ENCODE measurements around the gene ZNF813. TPM values are rescaled to one million over a fixed set of nuclear protein-coding genes. Genes with fewer than 3 reads are reported as not detected.
"Not testable (repeated sequence)": the region's sequence is repeated elsewhere in the genome, so short reads cannot be mapped to it uniquely, and the experiment has no call there.

The ZNF813 gene
- total RNA-seq, result 1 to 10 TPM; 5.6 to 6.6 TPM
- polyA plus RNA-seq, result 4.7 TPM

GRCh38 chr19:53467485-53468262 lies at the start of gene ZNF813:
TSS of gene ZNF813 (plus strand) at chr19:53467733. CDS start at chr19:53483823, 16,090 bp downstream.
- no peaks in the 10 kb centered on the region for H3K4me1 ChIP-seq (ENCODE audit: insufficient read depth, low read length)
- H3K9me3 Mint-ChIP-seq, result peaks cover 9 to 50% (median 16%) of the 10 kb centered on the region in 5 donors
- H3K27me3 ChIP-seq (ENCODE audit: insufficient read depth, low read length, poor library complexity, severe bottlenecking), result no peaks in the 10 kb centered on the region
- peak within 1 kb of the TSS; percentile 77 for H3K4me3 ChIP-seq (ENCODE audit: low read length)
- H3K4me3 Mint-ChIP-seq, result peak within 1 kb of the TSS; percentile 89 to 98 (median 93)
- H3K4me1 Mint-ChIP-seq, result peaks cover 28 to 43% (median 36%) of the 10 kb centered on the region in 3 donors
- H3K36me3 ChIP-seq (ENCODE audit: insufficient read depth, low read length), result no peaks in the 10 kb centered on the region
- peak within 1 kb of the TSS; percentile 88 to 97 (median 90) for H3K27ac Mint-ChIP-seq
- CTCF ChIA-PET, result no interaction called here
- peak within 1 kb of the TSS; percentile 69 for H3K27ac ChIP-seq (ENCODE audit: low read depth, low read length)
- peak; percentile 89 to 96 (median 94) for DNase-seq
- H3K9me3 ChIP-seq (ENCODE audit: low read length), result no peaks in the 10 kb centered on the region
- peaks cover 5 to 39% (median 20%) of the 10 kb centered on the region in 3 donors for H3K36me3 Mint-ChIP-seq
- POLR2A ChIA-PET, result no interaction called here
- H3K27me3 Mint-ChIP-seq, result peaks cover 6 to 16% of the 10 kb centered on the region in 2 donors

GRCh38 chr19:53420520-53421315 lies 46.8 kb upstream of the ZNF813 start:
- H3K4me1 Mint-ChIP-seq; H3K4me3 ChIP-seq (ENCODE audit: low read length); H3K27ac ChIP-seq (ENCODE audit: low read depth, low read length); H3K36me3 ChIP-seq (ENCODE audit: insufficient read depth, low read length); DNase-seq; POLR2A ChIA-PET; H3K9me3 ChIP-seq (ENCODE audit: low read length); H3K4me3 Mint-ChIP-seq; H3K27me3 ChIP-seq (ENCODE audit: insufficient read depth, low read length, poor library complexity, severe bottlenecking); H3K4me1 ChIP-seq (ENCODE audit: insufficient read depth, low read length); H3K27ac Mint-ChIP-seq; CTCF ChIA-PET; H3K27me3 Mint-ChIP-seq: not testable (repeated sequence)
- Mint-ChIP-seq H3K36me3 (peaks cover 4 to 18% (median 5%) of the 10 kb centered on the region in 3 donors), H3K9me3 (peaks cover 13 to 45% (median 24%) of the 10 kb centered on the region in 5 donors)

GRCh38 chr19:53422551-53422950 lies 45.0 kb upstream of the ZNF813 start:
- H3K4me1 Mint-ChIP-seq, result peaks cover 0 to 3% (median 0%) of the 10 kb centered on the region in 3 donors
- H3K27me3 Mint-ChIP-seq, result no peaks in the 10 kb centered on the region
- Histone ChIP-seq H3K36me3 (ENCODE audit: insufficient read depth, low read length) (no peaks in the 10 kb centered on the region), H3K27me3 (ENCODE audit: insufficient read depth, low read length, poor library complexity, severe bottlenecking) (no peaks in the 10 kb centered on the region), H3K9me3 (ENCODE audit: low read length) (no peaks in the 10 kb centered on the region), H3K4me1 (ENCODE audit: insufficient read depth, low read length) (no peaks in the 10 kb centered on the region), H3K27ac (ENCODE audit: low read depth, low read length) (no peak overlapping the region), H3K4me3 (ENCODE audit: low read length) (no peak overlapping the region)
- no peak for DNase-seq
- no peak overlapping the region for H3K27ac Mint-ChIP-seq
- peaks cover 0 to 11% (median 0%) of the 10 kb centered on the region in 3 donors for H3K36me3 Mint-ChIP-seq
- no peak overlapping the region for H3K4me3 Mint-ChIP-seq
- POLR2A ChIA-PET, result no interaction called here
- peaks cover 3 to 29% (median 15%) of the 10 kb centered on the region in 5 donors for H3K9me3 Mint-ChIP-seq
- CTCF ChIA-PET, result no interaction called here

GRCh38 chr19:53423074-53423473 lies 44.5 kb upstream of the ZNF813 start:
- POLR2A ChIA-PET; H3K27me3 ChIP-seq (ENCODE audit: insufficient read depth, low read length, poor library complexity, severe bottlenecking); H3K9me3 ChIP-seq (ENCODE audit: low read length); DNase-seq; H3K27me3 Mint-ChIP-seq; H3K4me1 Mint-ChIP-seq; H3K36me3 Mint-ChIP-seq; H3K4me1 ChIP-seq (ENCODE audit: insufficient read depth, low read length); H3K4me3 Mint-ChIP-seq; H3K27ac Mint-ChIP-seq; H3K27ac ChIP-seq (ENCODE audit: low read depth, low read length); H3K4me3 ChIP-seq (ENCODE audit: low read length); H3K36me3 ChIP-seq (ENCODE audit: insufficient read depth, low read length); CTCF ChIA-PET: not testable (repeated sequence)
- H3K9me3 Mint-ChIP-seq, result peaks cover 2 to 25% (median 11%) of the 10 kb centered on the region in 5 donors

- H3K27me3 ChIP-seq (ENCODE audit: insufficient read depth, low read length, poor library complexity, severe bottlenecking); H3K4me3 Mint-ChIP-seq; POLR2A ChIA-PET; H3K4me3 ChIP-seq (ENCODE audit: low read length); DNase-seq; H3K4me1 Mint-ChIP-seq; H3K27me3 Mint-ChIP-seq; H3K27ac Mint-ChIP-seq; H3K36me3 Mint-ChIP-seq; H3K27ac ChIP-seq (ENCODE audit: low read depth, low read length); H3K36me3 ChIP-seq (ENCODE audit: insufficient read depth, low read length); H3K9me3 ChIP-seq (ENCODE audit: low read length); H3K4me1 ChIP-seq (ENCODE audit: insufficient read depth, low read length): not testable (repeated sequence)
- CTCF ChIA-PET, result interaction anchor here (1.5 kb wide), 1 partner anchor 228 kb away, joined by 4 read pairs; no protein-coding TSS in a partner anchor
- H3K9me3 Mint-ChIP-seq, result peaks cover 2 to 20% (median 7%) of the 10 kb centered on the region in 5 donors
Observed at GRCh38 chr19:53423680-53424079, 43.9 kb upstream of the ZNF813 start.

- no peak overlapping the region for H3K4me3 Mint-ChIP-seq
- H3K36me3 ChIP-seq (ENCODE audit: insufficient read depth, low read length), result no peaks in the 10 kb centered on the region
Observed at GRCh38 chr19:53424968-53425597, 42.5 kb upstream of the ZNF813 start.

GRCh38 chr19:53431399-53432087 lies 36.0 kb upstream of the ZNF813 start, which contains the start of gene ZNF761:
TSS of gene ZNF761 (plus strand) at chr19:53431984. CDS start at chr19:53447269, 15,285 bp downstream.
- H3K27ac Mint-ChIP-seq, result peak within 1 kb of the TSS; percentile 89 to 99 (median 97)
- H3K36me3 ChIP-seq (ENCODE audit: insufficient read depth, low read length), result peaks cover 17% of the 10 kb centered on the region
- peaks cover 13% of the 10 kb centered on the region for H3K4me1 ChIP-seq (ENCODE audit: insufficient read depth, low read length)
- H3K36me3 Mint-ChIP-seq, result peaks cover 18 to 37% (median 25%) of the 10 kb centered on the region in 3 donors
- peaks cover 4% of the 10 kb centered on the region for H3K9me3 ChIP-seq (ENCODE audit: low read length)
- peak within 1 kb of the TSS; percentile 84 for H3K27ac ChIP-seq (ENCODE audit: low read depth, low read length)
- H3K27me3 Mint-ChIP-seq, result peaks cover 0 to 5% of the 10 kb centered on the region in 2 donors
- peaks cover 0 to 11% (median 9%) of the 10 kb centered on the region in 5 donors for H3K9me3 Mint-ChIP-seq
- DNase-seq, result peak; percentile 96 to 98 (median 97)
- peak within 1 kb of the TSS; percentile 95 for H3K4me3 ChIP-seq (ENCODE audit: low read length)
- ChIA-PET CTCF (no interaction called here), POLR2A (no interaction called here)
- peak within 1 kb of the TSS; percentile 96 to 100 (median 98) for H3K4me3 Mint-ChIP-seq
- no peaks in the 10 kb centered on the region for H3K27me3 ChIP-seq (ENCODE audit: insufficient read depth, low read length, poor library complexity, severe bottlenecking)
- H3K4me1 Mint-ChIP-seq, result peaks cover 34 to 52% (median 39%) of the 10 kb centered on the region in 3 donors

More at GRCh38 chr19:53424968-53425597, 42.5 kb upstream of the ZNF813 start:
- H3K4me1 Mint-ChIP-seq, result peaks cover 0 to 3% (median 0%) of the 10 kb centered on the region in 3 donors
- H3K36me3 Mint-ChIP-seq, result no peaks in the 10 kb centered on the region
- ChIA-PET POLR2A (no interaction called here), CTCF (interaction anchor here (0.8 to 1.7 kb wide), 11 partner anchors 10 to 416 kb away, joined by 3 to 7 read pairs (median 4); no protein-coding TSS in a partner anchor)
- Histone ChIP-seq H3K27ac (ENCODE audit: low read depth, low read length) (no peak overlapping the region), H3K4me1 (ENCODE audit: insufficient read depth, low read length) (no peaks in the 10 kb centered on the region), H3K27me3 (ENCODE audit: insufficient read depth, low read length, poor library complexity, severe bottlenecking) (no peaks in the 10 kb centered on the region), H3K4me3 (ENCODE audit: low read length) (no peak overlapping the region), H3K9me3 (ENCODE audit: low read length) (no peaks in the 10 kb centered on the region)
- no peaks in the 10 kb centered on the region for H3K27me3 Mint-ChIP-seq
- DNase-seq, result peak; percentile 47 to 74 (median 53)
- peaks cover 0 to 10% (median 2%) of the 10 kb centered on the region in 5 donors for H3K9me3 Mint-ChIP-seq
- H3K27ac Mint-ChIP-seq, result peak overlapping the region in 1 of 8 donors; percentile 63

Measured in CD8-positive, alpha-beta memory T cell (primary cell).